GM12878 (cell line): ENCODE data around the gene MYH7B. TPM values are rescaled to one million over a fixed set of nuclear protein-coding genes. Genes with fewer than 3 reads are reported as not detected.

Experiments used
- ATAC-seq: fragments of 200-7000 bp; cut with Tn5 transposase; 3 replicates; pipeline ENCODE4 v1.9.1; 2020; ENCODE audit warnings: mild to moderate bottlenecking, moderate library complexity
- BruUV-seq: library from RNA; stranded (reverse); fragments of 400-500 nt; replicated peaks from 2 replicates; lab custom pipeline; 2021; lab: Mats Ljungman, UMichigan
- CTCF ChIA-PET: fragments of 300-600 bp; sonication (Branson Sonifier 250); formaldehyde crosslinking; extraction: SDS; loops from one replicate; lab custom pipeline; 2021; ENCODE audit warnings: inconsistent platforms; lab: Yijun Ruan, JAX
- POLR2A ChIA-PET: fragments of 350-600 bp; formaldehyde crosslinking; extraction: SDS; loops from one replicate; lab custom pipeline; 2021; ENCODE audit warnings: inconsistent platforms; lab: Charles Lee
- RAD21 ChIA-PET: fragments of 300-600 bp; sonication (Branson Sonifier 250); formaldehyde crosslinking; loops from one replicate; lab custom pipeline; 2023; ENCODE audit warnings: antibody characterized with exemption; ENCODE audit not compliant: unreplicated experiment; lab: Charles Lee
- SMC1A ChIA-PET: fragments of 300-600 bp; sonication (Branson Sonifier 250); formaldehyde crosslinking; loops from one replicate; lab custom pipeline; 2023; ENCODE audit not compliant: unreplicated experiment, uncharacterized antibody; lab: Charles Lee
- DNase-seq: peaks from one replicate; pipeline ENCODE4 v3.0.0-alpha.2; 2011; ENCODE audit warnings: low read depth, low spot score
- FAIRE-seq: peaks from 3 replicates; lab custom pipeline; 2011; peaks lifted over from hg19 to GRCh38; lab: Jason Lieb, UNC
- H2AFZ ChIP-seq: 2 replicates; pipeline ENCODE4 v1.6.0; 2011; ENCODE audit warnings: low read depth, low read length, control low read depth; ENCODE audit not compliant: control insufficient read depth
- H3K27ac ChIP-seq: 2 replicates; pipeline ENCODE4 v1.5.1; 2011; ENCODE audit warnings: control low read depth; ENCODE audit not compliant: control insufficient read depth, insufficient read depth
- H3K27me3 ChIP-seq, 2 experiments: replicated peaks in 1 of 2; 2 replicates each; pipeline versions ENCODE4 v1.6.0 to v1.6.1; 2011; ENCODE audit warnings: low read length in 1 of 2; ENCODE audit not compliant: control insufficient read depth in 2 of 2, insufficient read depth in 2 of 2
- H3K36me3 ChIP-seq, 2 experiments: 2 replicates each; pipeline ENCODE4 v1.5.1; 2011; ENCODE audit warnings: low read length in 1 of 2; ENCODE audit not compliant: control insufficient read depth in 2 of 2, insufficient read depth in 2 of 2
- H3K4me1 ChIP-seq: 2 replicates; pipeline ENCODE4 v1.6.1; 2011; ENCODE audit warnings: mild to moderate bottlenecking, low read length, moderate library complexity, mixed read lengths; ENCODE audit not compliant: control insufficient read depth, insufficient read depth
- H3K4me2 ChIP-seq: 2 replicates; pipeline ENCODE4 v1.6.0; 2011; ENCODE audit warnings: control low read depth; ENCODE audit not compliant: control insufficient read depth, insufficient read depth
- H3K4me3 ChIP-seq: fragments of 200-600 bp; sonication (generic); 2 replicates; pipeline ENCODE4 v1.5.1; 2016
- H3K79me2 ChIP-seq: 2 replicates; pipeline ENCODE4 v1.6.0; 2011; ENCODE audit warnings: low read length; ENCODE audit not compliant: control insufficient read depth, insufficient read depth
- H3K9ac ChIP-seq: 2 replicates; pipeline ENCODE4 v1.8.0; 2011; ENCODE audit warnings: low read length, control low read depth, mixed read lengths; ENCODE audit not compliant: control insufficient read depth, insufficient read depth
- H3K9me3 ChIP-seq: replicated peaks from 3 replicates; pipeline ENCODE4 v1.5.1; 2011; ENCODE audit warnings: mild to moderate bottlenecking, low read length; ENCODE audit not compliant: control insufficient read depth, insufficient read depth
- H4K20me1 ChIP-seq: 2 replicates; pipeline ENCODE4 v1.6.0; 2011; ENCODE audit not compliant: control insufficient read depth, insufficient read depth
- ATF3 ChIP-seq: IDR thresholded peaks from 2 replicates; pipeline ENCODE4 v1.6.1; 2011; ENCODE audit warnings: low read depth, mild to moderate bottlenecking, low read length, moderate library complexity, borderline replicate concordance; ENCODE audit errors: extremely low read depth
- BCL3 ChIP-seq: IDR thresholded peaks from 2 replicates; pipeline ENCODE4 v1.6.1; 2011; ENCODE audit warnings: borderline replicate concordance, low read depth, mild to moderate bottlenecking, moderate library complexity, low read length; ENCODE audit not compliant: insufficient read depth, poor library complexity, severe bottlenecking
- BCLAF1 ChIP-seq: fragments of 450-650 bp; IDR thresholded peaks from 2 replicates; pipeline ENCODE4 v1.6.1; 2017; ENCODE audit warnings: antibody characterized with exemption, mild to moderate bottlenecking, moderate library complexity
- CEBPB ChIP-seq, 2 experiments: fragments of 150-350 bp in 1 of 2; IDR thresholded peaks; 2 replicates each; pipeline ENCODE4 v1.6.1; 2012 to 2014; ENCODE audit warnings: low read depth in 2 of 2, low read length in 2 of 2, borderline replicate concordance in 1 of 2, inconsistent platforms in 1 of 2
- MLLT1 ChIP-seq: fragments of 450-650 bp; IDR thresholded peaks from 2 replicates; pipeline ENCODE4 v1.6.1; 2016; ENCODE audit warnings: mild to moderate bottlenecking
- MYB ChIP-seq: fragments of 150-350 bp; IDR thresholded peaks from 2 replicates; pipeline ENCODE4 v1.6.1; 2014; ENCODE audit warnings: mild to moderate bottlenecking, low read depth, low read length, borderline replicate concordance
- SMAD5 ChIP-seq: IDR thresholded peaks from 2 replicates; pipeline ENCODE4 v1.6.1; 2016; ENCODE audit warnings: antibody characterized with exemption, low read depth
- ZNF384 ChIP-seq: IDR thresholded peaks from 2 replicates; pipeline ENCODE4 v1.6.1; 2012; ENCODE audit warnings: low read depth, mild to moderate bottlenecking, low read length, improper control_type of control experiment, borderline replicate concordance
- WGBS: methylation state at CpG from one replicate; pipeline ENCODE4 v1.1.6; 2016; ENCODE audit warnings: low lambda C conversion rate; ENCODE audit not compliant: insufficient replicate concordance, insufficient coverage; ENCODE audit errors: missing lambda C conversion rate; 5-methylcytosine and 5-hydroxymethylcytosine counted together
- in situ Hi-C: fragments of 300-500 bp; cut with MboI; formaldehyde crosslinking; loops from 9 replicates; pipeline ENCODE4 v1.14.3; 2018; ENCODE audit warnings: mixed read lengths
- intact Hi-C: fragments of 100-400 bp; cut with micrococcal nuclease; formaldehyde crosslinking; loops from one replicate; pipeline ENCODE4 v1.14.2; 2022; ENCODE audit not compliant: unreplicated experiment
- polyA plus RNA-seq, 11 experiments: library from polyadenylated mRNA; depleted of rRNA in 4 of 11; unstranded in 6 of 11; stranded (reverse) in 5 of 11; fragments of >200 nt; fragmentation: Nextera tagmentation in 4 of 11; fragmentation: Illumina TruSeq in 1 of 11; extraction: Ambion mirVana in 4 of 11; extraction: Trizol in 1 of 11; gene quantifications; 1 replicate in 1 of 11; 2 replicates in 10 of 11; pipeline versions ENCODE4 v1.2.1 to v1.2.3, GENCODE V29; 2011 to 2016; ENCODE audit warnings: inconsistent platforms in 2 of 11, missing spikeins in 2 of 11, low read depth in 1 of 11
- total RNA-seq, 4 experiments: library from RNA; depleted of rRNA in 3 of 4; stranded (reverse); fragments of >200 nt in 3 of 4; fragmentation: Illumina TruSeq in 1 of 4; extraction: Trizol in 1 of 4; gene quantifications; 2 replicates each; pipeline versions ENCODE4 v1.2.1 to v1.2.3, GENCODE V29; 2013 to 2021

The MYH7B gene
- total and polyA plus RNA-seq, 10 of the 15 experiments (the other 5 are each of a cell fraction or from before 2014, with no cell fraction given), result 0.01 to 0.40 (median 0.20) TPM; not detected in 3

GRCh38 chr20:34946661-34947060, 9.0 kb upstream of the MYH7B start:
- in situ Hi-C loops (no loop called here), intact Hi-C loops (no loop called here)
- no peaks in the 10 kb centered on the region for H3K79me2 ChIP-seq
- H3K4me1 ChIP-seq, result peaks cover 3% of the 10 kb centered on the region
- peaks cover 2 to 16% of the 10 kb centered on the region in 2 experiments for H3K36me3 ChIP-seq
- BruUV-seq, result no TSS peak
- 93% methylated on average over 3 of the region's 3 CpGs for WGBS
- DNase-seq, result no peak
- POLR2A ChIA-PET, result no interaction called here
- no peak for ATAC-seq
- TF ChIP-seq MYB, result no peak
- no peak for TF ChIP-seq ZNF384
- no peak for TF ChIP-seq ATF3
- TF ChIP-seq MLLT1, result no peak
- no peak for TF ChIP-seq BCLAF1
- no peak for TF ChIP-seq SMAD5
- no peak for TF ChIP-seq BCL3
- TF ChIP-seq CEBPB (IDR thresholded peaks at IDR 0.05; ENCODE audit: borderline replicate concordance in 1 of 2, low read depth in 2 of 2, low read length in 2 of 2), result no peak
- H2AFZ ChIP-seq, result no peak overlapping the region
- no peak overlapping the region for H3K27ac ChIP-seq
- FAIRE-seq, result no peak
- no peaks in the 10 kb centered on the region for H3K9me3 ChIP-seq
- H3K27me3 ChIP-seq, result no peaks in the 10 kb centered on the region
- CTCF ChIA-PET, result interaction anchor here (0.6 to 0.8 kb wide), 2 partner anchors 112 to 166 kb away, joined by 3 read pairs; no protein-coding TSS in a partner anchor
- H4K20me1 ChIP-seq, result no peaks in the 10 kb centered on the region
- SMC1A ChIA-PET, result no interaction called here
- no peak overlapping the region for H3K4me3 ChIP-seq
- no peak overlapping the region for H3K9ac ChIP-seq
- no peak overlapping the region for H3K4me2 ChIP-seq
- RAD21 ChIA-PET, result interaction anchor here (0.6 to 1.6 kb wide), 3 partner anchors 67 to 178 kb away, joined by 3 to 4 read pairs (median 4); no protein-coding TSS in a partner anchor
